DMS153 (cell line): ENCODE results near the gene TREM1.
"Not testable (repeated sequence)": the region's sequence is repeated elsewhere in the genome, so short reads cannot be mapped to it uniquely, and the experiment has no call there.

Experiments
- DNase-seq: peaks from one replicate; lab custom pipeline; 2025; lab: John Stamatoyannopoulos, UW

TREM1 gene

GRCh38 chr6:41297248-41297647, 10.8 kb upstream of the TREM1 start:
- not testable (repeated sequence) for DNase-seq

- DNase-seq: no peak
Observed at GRCh38 chr6:41294214-41294872, 7.9 kb upstream of the TREM1 start.

GRCh38 chr6:41291717-41292116, 5.2 kb upstream of the TREM1 start:
- no peak for DNase-seq

- no peak for DNase-seq
Observed at GRCh38 chr6:41289815-41290214, 3.3 kb upstream of the TREM1 start.

- DNase-seq: no peak
Observed at GRCh38 chr6:41288754-41289129, 2.3 kb upstream of the TREM1 start.

GRCh38 chr6:41288030-41288753, 1.7 kb upstream of the TREM1 start:
- peak; percentile 99 for DNase-seq

GRCh38 chr6:41284726-41285125, 1.8 kb downstream of the TREM1 start:
- no peak for DNase-seq

GRCh38 chr6:41283600-41283999, 2.9 kb downstream of the TREM1 start:
- DNase-seq: no peak

GRCh38 chr6:41280381-41281057, 6.0 kb downstream of the TREM1 start:
- DNase-seq: no peak

GRCh38 chr6:41278699-41279405, 7.6 kb downstream of the TREM1 start:
- peak; percentile 57 for DNase-seq

- DNase-seq: no peak
Observed at GRCh38 chr6:41277605-41278004, 8.9 kb downstream of the TREM1 start.

GRCh38 chr6:41275489-41275888, 11.0 kb downstream of the TREM1 start:
- DNase-seq: no peak

GRCh38 chr6:41274256-41274655, 12.2 kb downstream of the TREM1 start:
- no peak for DNase-seq

GRCh38 chr6:41273714-41274113, 12.8 kb downstream of the TREM1 start:
- no peak for DNase-seq

- DNase-seq: no peak
Observed at GRCh38 chr6:41272591-41273240, 13.8 kb downstream of the TREM1 start.

GRCh38 chr6:41271901-41272395, 14.5 kb downstream of the TREM1 start:
- no peak for DNase-seq

GRCh38 chr6:41269716-41270115, 16.8 kb downstream of the TREM1 start:
- DNase-seq: no peak

GRCh38 chr6:41269166-41269565, 17.3 kb downstream of the TREM1 start:
- DNase-seq: no peak

GRCh38 chr6:41268478-41268877, 18.0 kb downstream of the TREM1 start:
- no peak for DNase-seq

- DNase-seq: no peak
Observed at GRCh38 chr6:41266541-41266940, 19.9 kb downstream of the TREM1 start.

- no peak for DNase-seq
Observed at GRCh38 chr6:41263267-41263666, 23.2 kb downstream of the TREM1 start.

- DNase-seq: no peak
Observed at GRCh38 chr6:41262401-41262800, 24.1 kb downstream of the TREM1 start.
